Mesenteric fat pad (tissue), 1 donor: Measurements from ENCODE around the gene RERE. TPM values are rescaled to one million over a fixed set of nuclear protein-coding genes. Genes with fewer than 3 reads are reported as not detected.
"Not testable (repeated sequence)": the region's sequence is repeated elsewhere in the genome, so short reads cannot be mapped to it uniquely, and the experiment has no call there.

Experiments
- DNase-seq: peaks from one replicate; pipeline ENCODE4 v3.0.0-alpha.2; 2020; ENCODE audit warnings: low spot score
- total RNA-seq: library from RNA; stranded (reverse); fragmentation: NEBNext Ultra II Directional; extraction: Animal tissue kit (Norgen Biotek cat#: 25700); gene quantifications from one replicate; pipeline ENCODE4 v1.2.1, GENCODE V29; 2021
- donor health status: DM: yes; HTN: yes; CAD: no.

Gene RERE
- total RNA-seq, 1 donor from 2014 or later: 120 TPM

- no peak for DNase-seq
Measured at GRCh38 chr1:8523666-8524206, 293.7 kb downstream of the RERE start.

GRCh38 chr1:8520483-8520966 lies 296.9 kb downstream of the RERE start:
- DNase-seq: no peak

DNA sequence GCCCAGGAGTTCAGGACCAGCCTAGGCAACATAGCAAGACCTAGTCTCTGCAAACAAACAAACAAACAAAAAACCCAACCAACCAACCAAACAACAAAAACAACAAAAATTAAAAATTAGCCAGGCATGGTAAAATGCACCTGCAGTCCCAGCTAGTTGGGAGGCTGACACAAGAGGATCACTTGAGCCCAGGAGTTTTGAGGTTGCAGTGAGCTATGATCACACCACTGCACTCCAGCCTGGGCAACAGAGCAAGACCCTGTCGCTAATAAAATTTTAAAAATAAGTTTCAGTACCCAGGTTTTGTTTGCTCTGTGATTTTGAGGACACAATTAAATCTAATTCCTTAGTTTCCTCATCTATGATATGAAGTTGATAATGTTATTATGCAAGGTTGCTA lies 298.3 kb downstream of the RERE start:
- no peak for DNase-seq

GRCh38 chr1:8518490-8518801 lies 299.0 kb downstream of the RERE start:
- no peak for DNase-seq

GRCh38 chr1:8517661-8518489 lies 299.6 kb downstream of the RERE start:
- DNase-seq: no peak

GRCh38 chr1:8516793-8517556 lies 300.5 kb downstream of the RERE start:
- DNase-seq: no peak

DNA sequence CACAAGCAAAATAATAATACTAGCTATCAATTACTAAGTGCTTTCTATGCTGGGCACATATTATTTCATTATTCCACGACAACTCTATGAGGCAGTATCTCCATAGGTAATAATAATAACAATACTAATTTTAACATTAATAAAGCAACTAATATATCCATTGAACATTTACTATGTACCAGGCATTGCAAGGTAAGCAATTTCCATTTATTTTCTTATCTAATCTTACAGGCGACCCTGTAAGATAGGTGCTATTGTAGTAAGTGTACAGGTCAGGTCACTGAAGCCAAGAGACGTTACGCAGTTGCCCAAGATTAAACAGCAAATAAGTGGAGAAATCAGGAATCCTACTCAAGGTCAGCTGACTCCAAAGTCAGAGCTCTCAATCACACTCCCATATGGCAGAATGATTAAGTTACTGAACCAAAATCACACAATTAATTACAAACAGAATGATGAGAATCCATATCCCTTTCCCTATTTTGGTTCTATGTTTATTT lies 301.1 kb downstream of the RERE start:
- DNase-seq: no peak

DNA sequence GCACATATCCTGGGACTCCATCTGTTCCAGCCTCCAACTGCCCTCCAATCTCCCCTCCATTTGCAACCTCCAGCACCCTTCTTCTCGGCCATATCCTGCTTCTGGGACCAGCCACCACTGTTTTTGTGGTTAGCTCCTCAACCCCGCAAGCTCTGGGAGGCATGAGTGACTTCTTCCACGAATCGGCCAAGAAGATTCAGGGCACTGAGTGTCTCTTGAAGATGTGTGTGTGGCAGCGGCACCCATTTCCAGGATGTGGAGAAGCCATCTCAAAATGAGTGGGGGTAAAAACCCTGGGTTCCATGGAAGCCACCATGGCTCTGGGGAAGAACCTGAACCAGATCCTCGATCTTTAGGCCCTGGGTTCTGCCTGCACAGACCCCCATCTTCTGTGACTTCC lies 304.9 kb downstream of the RERE start:
- DNase-seq: no peak

DNA sequence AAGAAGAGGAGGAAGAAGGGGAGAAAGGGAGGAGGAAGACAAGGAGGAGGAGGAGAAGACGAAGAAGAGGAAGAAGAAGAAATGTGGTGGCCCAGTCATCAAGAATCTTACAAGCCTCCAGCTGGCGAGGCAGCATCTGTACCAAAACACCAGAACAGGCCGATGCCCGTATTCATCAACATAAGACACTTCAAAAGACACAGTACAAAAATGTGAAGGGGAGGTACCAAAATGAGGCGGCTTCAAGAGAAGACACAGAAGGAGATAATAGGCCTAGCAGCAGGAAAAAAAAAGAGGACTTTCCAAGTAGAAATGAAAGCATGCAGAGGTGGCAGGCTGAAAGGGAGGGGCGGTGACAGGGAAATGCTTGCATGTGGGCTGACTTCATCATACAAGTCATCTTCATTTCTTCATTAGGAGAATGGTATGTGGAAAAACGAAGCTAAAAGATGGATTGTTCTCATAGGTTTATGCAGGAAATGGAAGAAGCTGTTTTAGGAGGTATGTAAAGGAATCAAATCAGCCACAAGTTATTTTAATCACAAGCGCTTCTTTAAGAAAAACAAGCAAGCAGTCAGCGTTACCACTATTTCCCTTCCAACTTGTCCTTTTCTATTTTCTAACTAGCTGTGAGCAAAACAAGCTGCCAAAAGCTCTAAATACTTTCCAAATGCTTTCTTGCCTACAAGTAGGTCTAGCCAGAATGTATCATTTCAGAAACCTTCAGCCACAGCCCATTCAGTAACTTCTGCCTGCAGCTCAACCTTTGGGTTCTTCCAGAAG lies 307.2 kb downstream of the RERE start:
- no peak for DNase-seq

DNA sequence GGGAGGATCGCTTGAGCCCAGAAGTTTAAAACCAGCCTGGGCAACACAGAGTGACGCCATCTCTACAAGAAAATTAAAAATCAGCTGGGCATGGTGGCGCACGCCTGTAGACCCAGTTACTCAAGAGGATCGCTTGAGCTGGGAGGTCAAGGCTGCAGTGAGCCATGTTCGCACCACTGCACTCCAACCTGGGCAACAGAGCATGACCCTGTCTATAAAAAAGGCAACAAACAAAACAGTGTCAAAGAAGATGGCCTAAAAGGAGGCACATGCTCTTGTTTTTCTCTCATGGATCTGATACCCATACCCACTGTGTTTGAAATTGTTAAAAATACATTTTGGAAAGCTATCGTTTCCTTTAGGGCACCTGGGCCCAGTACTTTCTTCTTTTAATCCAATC lies 307.9 kb downstream of the RERE start:
- no peak for DNase-seq

GRCh38 chr1:8506995-8507615 lies 310.3 kb downstream of the RERE start:
- no peak for DNase-seq

DNA sequence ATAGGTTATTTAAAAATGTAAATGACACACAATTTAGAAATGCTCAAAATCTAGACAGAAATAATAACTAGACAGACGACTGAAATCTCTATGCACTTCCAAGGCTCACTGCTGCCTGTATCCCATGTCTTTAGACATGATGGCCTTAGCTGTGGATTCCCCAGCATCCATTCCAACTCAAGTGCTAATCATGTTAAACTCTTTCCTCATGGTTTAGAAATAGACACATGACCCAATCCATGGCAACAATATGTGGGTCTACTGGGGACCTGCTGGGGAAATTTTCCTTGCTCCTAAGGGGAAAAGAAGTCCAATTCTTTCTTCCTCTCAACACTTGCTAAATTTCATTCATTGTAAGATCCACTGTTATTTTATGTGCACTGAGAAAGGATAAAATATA lies 311.0 kb downstream of the RERE start:
- DNase-seq: no peak

DNA sequence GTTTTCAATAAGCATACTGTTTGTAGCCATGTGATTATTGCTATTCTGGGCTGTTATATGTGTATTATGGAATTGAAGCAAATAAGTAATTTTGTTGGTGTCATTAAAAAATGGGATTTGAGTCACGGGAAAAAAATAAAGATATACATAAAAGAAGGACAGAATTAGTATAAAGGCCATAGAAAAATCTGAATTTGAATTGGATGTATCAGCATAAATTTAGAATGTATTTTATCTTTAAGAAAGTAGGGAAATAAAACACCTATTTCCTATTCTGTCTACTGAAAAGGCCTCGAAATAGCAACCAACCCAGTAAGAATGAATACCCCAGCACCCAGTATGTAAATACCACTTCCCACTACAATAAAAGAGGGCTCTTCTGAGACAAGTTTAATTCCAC lies 313.6 kb downstream of the RERE start:
- DNase-seq: no peak

- DNase-seq: not testable (repeated sequence)
Measured at GRCh38 chr1:8502949-8503348, 314.5 kb downstream of the RERE start.

DNA sequence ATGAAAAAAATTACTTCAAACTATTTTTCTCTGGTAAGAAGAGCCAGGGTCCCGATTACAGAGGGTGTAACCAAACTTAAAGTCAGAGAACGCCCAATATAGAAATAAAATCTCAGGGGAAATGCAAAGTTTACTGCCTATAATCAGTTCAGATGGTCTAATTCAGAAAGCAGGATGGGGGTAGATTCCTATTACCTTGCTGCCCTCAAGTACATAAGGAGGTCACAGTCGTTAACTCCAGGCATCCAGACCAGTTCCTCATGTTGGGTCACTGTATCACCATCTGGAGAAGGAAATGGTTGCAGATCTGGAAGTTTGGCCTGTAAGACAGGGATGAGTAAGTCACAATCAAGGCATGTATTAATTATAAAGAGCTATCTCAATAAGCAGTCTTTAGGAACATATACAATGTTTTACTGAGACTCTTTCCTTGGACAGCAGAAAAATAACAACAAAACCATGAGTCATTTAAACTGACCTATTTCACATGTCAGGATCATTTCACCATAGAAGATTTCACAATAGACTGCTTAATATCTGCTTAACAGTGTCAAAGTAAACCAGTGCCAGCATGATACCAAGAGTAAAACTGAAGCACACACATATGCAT lies 320.1 kb downstream of the RERE start:
- no peak for DNase-seq

GRCh38 chr1:8496473-8496872 lies 321.0 kb downstream of the RERE start:
- no peak for DNase-seq

DNA sequence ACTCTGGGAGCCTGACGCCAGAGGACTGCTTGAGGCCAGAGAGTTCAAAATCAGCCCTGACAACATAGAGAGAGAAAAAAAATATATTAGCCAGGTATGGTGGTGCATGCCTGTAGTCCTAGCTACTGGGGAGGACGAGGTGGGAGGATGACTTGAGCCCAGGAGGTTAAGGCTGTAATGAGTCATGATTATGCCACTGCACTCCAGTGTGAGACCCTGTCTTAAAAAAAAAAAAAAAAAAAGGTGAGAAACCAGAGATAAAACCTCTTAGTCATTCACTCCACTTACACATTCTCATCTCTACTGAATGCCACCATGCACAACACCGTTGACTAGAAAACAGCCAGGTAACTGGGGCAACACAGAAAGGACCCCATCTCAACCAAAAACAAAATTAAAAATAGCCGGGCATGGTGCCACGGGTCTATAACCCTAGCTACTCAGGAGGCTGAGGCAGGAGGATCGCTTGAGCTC lies 321.5 kb downstream of the RERE start:
- no peak for DNase-seq

DNA sequence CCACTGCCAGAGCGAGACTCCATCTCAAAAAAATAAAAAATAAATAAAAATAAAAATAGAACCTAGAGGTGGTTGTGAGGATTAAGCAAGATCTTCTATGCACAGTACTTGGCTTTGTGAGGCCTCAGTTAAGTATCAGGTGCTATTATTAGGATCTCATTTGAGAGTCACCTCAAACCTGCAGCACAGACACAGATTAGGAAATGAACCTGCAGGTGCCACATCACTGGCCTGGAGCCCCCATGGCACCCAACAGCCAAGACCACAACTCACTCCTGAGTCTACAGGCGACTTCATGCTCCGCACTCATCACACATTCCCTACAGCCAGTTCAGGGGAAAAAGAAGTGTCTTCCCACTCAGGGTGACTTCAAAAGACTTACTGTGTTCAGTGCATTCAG lies 322.8 kb downstream of the RERE start:
- DNase-seq: no peak

GRCh38 chr1:8493916-8494540 lies 323.4 kb downstream of the RERE start:
- no peak for DNase-seq

DNA sequence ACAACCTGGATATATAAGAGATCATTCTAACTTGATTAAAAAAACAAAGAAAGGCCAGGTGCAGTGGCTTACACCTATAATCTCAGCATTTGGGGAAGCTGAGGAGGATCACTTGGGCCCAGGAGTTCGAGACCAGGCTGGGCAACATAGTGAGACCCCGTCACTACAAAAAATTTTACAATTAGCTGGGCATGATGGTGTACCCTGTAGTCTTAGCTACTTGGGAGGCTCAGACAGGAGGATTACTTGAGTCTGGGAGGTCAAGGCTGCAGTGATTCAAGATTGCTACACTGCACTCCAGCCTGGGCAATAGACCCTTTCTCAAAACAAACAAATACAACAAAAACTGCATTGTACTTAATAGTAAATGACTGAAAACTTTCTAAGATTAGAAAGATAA lies 330.2 kb downstream of the RERE start:
- no peak for DNase-seq
